Peyer's patch (tissue), 4 donors: ENCODE data around the gene HOXA4.

Experiments
- POLR2A ChIP-seq, 2 donors: fragments of 450-650 bp; IDR thresholded peaks; one replicate each; pipeline ENCODE4 v1.5.1; 2017; ENCODE audit warnings: antibody characterized with exemption in 2 of 2, mild to moderate bottlenecking in 2 of 2, moderate library complexity in 2 of 2
- TF ChIP-seq, protein P1 (sequence below), 6 experiments: fragments of 450-650 bp in 4 of 6; fragments of 200-600 bp in 2 of 6; sonication (generic) in 1 of 6; IDR thresholded peaks; one replicate each; pipeline ENCODE4 v1.5.1; 2017 to 2019; ENCODE audit warnings: antibody characterized with exemption in 6 of 6, mild to moderate bottlenecking in 3 of 6, moderate library complexity in 1 of 6

DNA sequence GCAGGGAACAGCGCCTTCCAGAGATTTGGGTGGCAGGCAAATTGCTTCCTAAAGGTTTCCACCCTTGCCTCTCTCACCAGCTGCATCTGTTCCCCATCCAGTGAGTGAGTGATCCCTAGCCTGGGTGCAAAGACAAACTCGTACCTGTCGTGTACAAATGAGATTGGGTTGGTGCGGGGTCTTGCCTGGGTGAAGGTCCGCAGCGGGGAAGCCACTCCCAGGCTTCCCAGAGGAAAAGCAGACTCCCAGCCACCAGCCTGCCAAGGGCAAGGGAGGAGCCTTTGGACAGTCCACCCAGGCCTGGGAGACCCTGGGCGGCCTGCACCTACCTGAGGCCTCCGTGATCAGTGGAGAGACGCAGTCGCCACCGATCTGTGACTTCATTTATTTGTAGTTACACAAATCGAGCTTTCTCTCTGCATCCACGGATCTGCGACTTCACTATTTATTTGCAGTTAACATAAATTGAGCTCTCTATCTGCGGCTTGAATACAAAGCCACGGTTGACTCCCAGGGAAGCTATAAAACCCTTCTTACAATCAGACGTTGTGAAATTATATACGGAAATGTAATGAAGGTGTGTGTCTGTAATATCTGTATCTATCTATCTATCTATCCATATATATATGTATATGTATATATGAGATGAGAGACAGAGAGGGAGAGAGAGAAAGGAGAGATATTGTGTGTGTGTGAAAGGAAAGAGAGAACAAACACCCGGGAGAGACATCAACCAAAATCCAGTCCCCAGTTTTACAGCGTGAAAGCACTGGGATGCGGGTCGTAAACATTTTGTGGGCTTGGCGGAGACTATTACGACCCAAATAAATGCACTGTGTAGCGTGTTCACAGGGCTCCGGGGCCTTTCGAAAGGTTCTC is 28.9 kb upstream of the HOXA4 start:
- TF ChIP-seq POLR2A (IDR thresholded peaks at IDR 0.05): no peak
- TF ChIP-seq, protein P1, sequence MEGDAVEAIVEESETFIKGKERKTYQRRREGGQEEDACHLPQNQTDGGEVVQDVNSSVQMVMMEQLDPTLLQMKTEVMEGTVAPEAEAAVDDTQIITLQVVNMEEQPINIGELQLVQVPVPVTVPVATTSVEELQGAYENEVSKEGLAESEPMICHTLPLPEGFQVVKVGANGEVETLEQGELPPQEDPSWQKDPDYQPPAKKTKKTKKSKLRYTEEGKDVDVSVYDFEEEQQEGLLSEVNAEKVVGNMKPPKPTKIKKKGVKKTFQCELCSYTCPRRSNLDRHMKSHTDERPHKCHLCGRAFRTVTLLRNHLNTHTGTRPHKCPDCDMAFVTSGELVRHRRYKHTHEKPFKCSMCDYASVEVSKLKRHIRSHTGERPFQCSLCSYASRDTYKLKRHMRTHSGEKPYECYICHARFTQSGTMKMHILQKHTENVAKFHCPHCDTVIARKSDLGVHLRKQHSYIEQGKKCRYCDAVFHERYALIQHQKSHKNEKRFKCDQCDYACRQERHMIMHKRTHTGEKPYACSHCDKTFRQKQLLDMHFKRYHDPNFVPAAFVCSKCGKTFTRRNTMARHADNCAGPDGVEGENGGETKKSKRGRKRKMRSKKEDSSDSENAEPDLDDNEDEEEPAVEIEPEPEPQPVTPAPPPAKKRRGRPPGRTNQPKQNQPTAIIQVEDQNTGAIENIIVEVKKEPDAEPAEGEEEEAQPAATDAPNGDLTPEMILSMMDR (IDR thresholded peaks at IDR 0.05): no peak
